Smooth muscle cell (in vitro differentiated cells): ENCODE data around the gene SACS. TPM values are rescaled to one million over a fixed set of nuclear protein-coding genes. Genes with fewer than 3 reads are reported as not detected.

Source experiments
- DNase-seq: peaks from one replicate; lab custom pipeline; 2025; ENCODE audit not compliant: unreplicated experiment; lab: John Stamatoyannopoulos, UW
- H2AFZ ChIP-seq: fragments of 200-600 bp; sonication (generic); 2 replicates; pipeline ENCODE4 v1.6.0; 2016; ENCODE audit warnings: antibody characterized with exemption, low read depth, mild to moderate bottlenecking
- H3F3A ChIP-seq: fragments of 200-600 bp; sonication (generic); 2 replicates; pipeline ENCODE4 v1.6.0; 2017; ENCODE audit warnings: antibody characterized with exemption, low read depth
- H3K27ac ChIP-seq: fragments of 200-600 bp; sonication (generic); 2 replicates; pipeline ENCODE4 v1.5.1; 2016; ENCODE audit warnings: low read depth, mild to moderate bottlenecking
- H3K27me3 ChIP-seq: fragments of 200-600 bp; sonication (generic); 2 replicates; pipeline ENCODE4 v1.6.1; 2016; ENCODE audit warnings: low read depth, mild to moderate bottlenecking
- H3K36me3 ChIP-seq: fragments of 200-600 bp; sonication (generic); 2 replicates; pipeline ENCODE4 v1.5.1; 2016; ENCODE audit warnings: low read depth
- H3K4me1 ChIP-seq: fragments of 200-600 bp; sonication (generic); 2 replicates; pipeline ENCODE4 v1.5.1; 2016; ENCODE audit warnings: low read depth
- H3K4me2 ChIP-seq: fragments of 200-600 bp; sonication (generic); 2 replicates; pipeline ENCODE4 v1.6.0; 2016; ENCODE audit warnings: mild to moderate bottlenecking
- H3K4me3 ChIP-seq: fragments of 200-600 bp; sonication (generic); 2 replicates; pipeline ENCODE4 v1.5.1; 2016; ENCODE audit warnings: mild to moderate bottlenecking
- H3K79me2 ChIP-seq: fragments of 200-600 bp; sonication (generic); 2 replicates; pipeline ENCODE4 v1.6.0; 2016; ENCODE audit warnings: low read depth, mild to moderate bottlenecking
- H3K9ac ChIP-seq: fragments of 200-600 bp; sonication (generic); 2 replicates; pipeline ENCODE4 v1.6.0; 2016; ENCODE audit warnings: low read depth
- H3K9me3 ChIP-seq: fragments of 200-600 bp; sonication (generic); replicated peaks from 2 replicates; pipeline ENCODE4 v1.5.1; 2016; ENCODE audit warnings: low read depth
- H4K20me1 ChIP-seq: fragments of 200-600 bp; sonication (generic); 2 replicates; pipeline ENCODE4 v1.6.0; 2016; ENCODE audit warnings: low read depth
- WGBS: methylation state at CpG from one replicate; pipeline ENCODE4 v1.1.7; 2016; ENCODE audit warnings: low lambda C conversion rate; 5-methylcytosine and 5-hydroxymethylcytosine counted together
- polyA plus RNA-seq: library from polyadenylated mRNA; unstranded; fragments of >200 nt; fragmentation: Nextera tagmentation; extraction: Ambion mirVana; gene quantifications from 2 replicates; pipeline ENCODE4 v1.2.1, GENCODE V29; 2016
- total RNA-seq: library from RNA; depleted of rRNA; stranded (reverse); fragments of >200 nt; gene quantifications from 2 replicates; pipeline ENCODE4 v1.2.3, GENCODE V29; 2014
- TF ChIP-seq, protein P1 (sequence below): fragments of 200-600 bp; sonication (generic); IDR thresholded peaks from 2 replicates; pipeline ENCODE4 v1.5.1; 2017; ENCODE audit warnings: borderline replicate concordance, mild to moderate bottlenecking, antibody characterized with exemption; ENCODE audit not compliant: insufficient read depth, poor library complexity, severe bottlenecking

Gene SACS
- total and polyA plus RNA-seq, 2 experiments from 2014 or later: 4.4 to 40.9 TPM

DNA sequence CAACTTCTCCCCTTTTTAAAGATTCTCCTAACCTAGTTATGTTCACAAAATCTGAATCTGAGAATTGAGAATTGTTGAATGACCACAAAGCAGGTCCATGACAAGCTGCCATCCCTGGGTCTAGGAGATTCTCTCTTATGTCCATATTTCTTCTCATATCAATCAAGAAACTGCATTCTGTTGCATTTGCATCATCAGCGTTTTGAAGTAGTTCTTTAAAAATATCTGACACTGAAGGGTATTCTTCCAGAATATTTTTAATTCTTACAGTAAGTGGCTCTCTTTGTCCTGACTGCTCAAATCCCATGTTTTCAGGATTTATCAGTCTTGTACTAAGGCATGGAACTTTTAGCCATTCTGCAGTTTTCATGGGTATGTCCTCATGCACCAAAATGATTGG, 94.3 kb downstream of the SACS start:
- Histone ChIP-seq H3K79me2 (no peaks in the 10 kb centered on the region), H2AFZ (no peak overlapping the region), H3K9me3 (peaks cover 5% of the 10 kb centered on the region), H3K36me3 (peaks cover 33% of the 10 kb centered on the region), H3K9ac (no peak overlapping the region), H3K27ac (no peak overlapping the region), H3F3A (no peaks in the 10 kb centered on the region), H3K4me3 (no peak overlapping the region), H3K27me3 (no peaks in the 10 kb centered on the region), H4K20me1 (no peaks in the 10 kb centered on the region), H3K4me2 (no peak overlapping the region), H3K4me1 (no peaks in the 10 kb centered on the region)
- 95% methylated on average over 1 of the region's 1 CpG for WGBS
- DNase-seq: no peak
- TF ChIP-seq, protein P1, sequence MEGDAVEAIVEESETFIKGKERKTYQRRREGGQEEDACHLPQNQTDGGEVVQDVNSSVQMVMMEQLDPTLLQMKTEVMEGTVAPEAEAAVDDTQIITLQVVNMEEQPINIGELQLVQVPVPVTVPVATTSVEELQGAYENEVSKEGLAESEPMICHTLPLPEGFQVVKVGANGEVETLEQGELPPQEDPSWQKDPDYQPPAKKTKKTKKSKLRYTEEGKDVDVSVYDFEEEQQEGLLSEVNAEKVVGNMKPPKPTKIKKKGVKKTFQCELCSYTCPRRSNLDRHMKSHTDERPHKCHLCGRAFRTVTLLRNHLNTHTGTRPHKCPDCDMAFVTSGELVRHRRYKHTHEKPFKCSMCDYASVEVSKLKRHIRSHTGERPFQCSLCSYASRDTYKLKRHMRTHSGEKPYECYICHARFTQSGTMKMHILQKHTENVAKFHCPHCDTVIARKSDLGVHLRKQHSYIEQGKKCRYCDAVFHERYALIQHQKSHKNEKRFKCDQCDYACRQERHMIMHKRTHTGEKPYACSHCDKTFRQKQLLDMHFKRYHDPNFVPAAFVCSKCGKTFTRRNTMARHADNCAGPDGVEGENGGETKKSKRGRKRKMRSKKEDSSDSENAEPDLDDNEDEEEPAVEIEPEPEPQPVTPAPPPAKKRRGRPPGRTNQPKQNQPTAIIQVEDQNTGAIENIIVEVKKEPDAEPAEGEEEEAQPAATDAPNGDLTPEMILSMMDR: no peak

DNA sequence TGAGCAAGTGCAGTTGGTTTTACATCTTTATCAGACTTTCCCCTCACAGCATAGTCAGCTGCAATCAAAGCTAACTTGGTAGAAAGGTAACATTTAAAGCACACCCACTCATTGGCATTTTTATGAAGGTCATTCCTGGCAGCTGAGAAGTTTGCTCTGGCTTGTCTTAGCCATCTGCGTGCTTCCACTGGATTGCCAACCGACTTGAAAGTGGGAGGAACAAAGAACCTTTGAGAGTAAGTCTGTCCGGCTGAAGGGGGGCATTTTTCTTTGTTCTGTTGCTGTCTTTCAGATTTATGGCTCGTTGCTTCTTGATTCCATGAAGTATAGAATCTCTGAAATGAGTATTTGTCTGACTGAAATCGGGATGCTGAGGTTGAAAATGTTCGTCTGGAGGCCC, 103.1 kb downstream of the SACS start:
- H3K27ac ChIP-seq: no peak overlapping the region

DNA sequence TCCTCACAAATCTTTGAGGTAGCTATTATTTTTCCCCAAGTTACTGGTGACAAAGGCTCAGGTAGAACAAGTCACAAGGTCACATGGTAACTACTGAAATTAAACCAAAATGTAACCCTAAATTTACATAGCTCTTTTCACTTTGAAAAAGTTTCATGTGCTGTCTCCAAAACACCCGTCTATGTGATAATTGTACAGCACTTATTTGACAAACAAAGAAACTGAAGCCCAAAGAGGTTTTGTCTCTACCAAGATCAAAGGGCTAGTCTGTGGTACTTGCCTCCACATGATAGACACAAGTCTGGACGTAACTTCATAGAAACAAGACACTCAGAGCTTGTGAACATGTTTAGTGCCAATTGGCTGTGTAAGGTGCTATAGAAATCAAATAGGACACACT, 108.3 kb downstream of the SACS start:
- Histone ChIP-seq H2AFZ (no peak overlapping the region), H3K79me2 (no peaks in the 10 kb centered on the region), H3K4me1 (peaks cover 16% of the 10 kb centered on the region), H3K9ac (no peak overlapping the region), H3F3A (peaks cover 16% of the 10 kb centered on the region), H3K4me3 (no peak overlapping the region), H3K4me2 (no peak overlapping the region), H3K27me3 (no peaks in the 10 kb centered on the region), H3K27ac (no peak overlapping the region), H4K20me1 (no peaks in the 10 kb centered on the region), H3K9me3 (no peaks in the 10 kb centered on the region), H3K36me3 (no peaks in the 10 kb centered on the region)
- TF ChIP-seq, protein P1: no peak
- 74% methylated on average over 2 of the region's 2 CpGs for WGBS
- no peak for DNase-seq

More for the DNA sequence above, 103.1 kb downstream of the SACS start:
- Histone ChIP-seq H3K9ac (no peak overlapping the region), H3K4me1 (no peaks in the 10 kb centered on the region), H3K36me3 (no peaks in the 10 kb centered on the region), H2AFZ (no peak overlapping the region), H3K9me3 (no peaks in the 10 kb centered on the region), H3K79me2 (no peaks in the 10 kb centered on the region), H3K4me2 (no peak overlapping the region), H4K20me1 (no peaks in the 10 kb centered on the region), H3K4me3 (no peak overlapping the region), H3K27me3 (no peaks in the 10 kb centered on the region), H3F3A (no peaks in the 10 kb centered on the region)
- 92% methylated on average over 6 of the region's 6 CpGs for WGBS
- DNase-seq: no peak
- TF ChIP-seq, protein P1: no peak

DNA sequence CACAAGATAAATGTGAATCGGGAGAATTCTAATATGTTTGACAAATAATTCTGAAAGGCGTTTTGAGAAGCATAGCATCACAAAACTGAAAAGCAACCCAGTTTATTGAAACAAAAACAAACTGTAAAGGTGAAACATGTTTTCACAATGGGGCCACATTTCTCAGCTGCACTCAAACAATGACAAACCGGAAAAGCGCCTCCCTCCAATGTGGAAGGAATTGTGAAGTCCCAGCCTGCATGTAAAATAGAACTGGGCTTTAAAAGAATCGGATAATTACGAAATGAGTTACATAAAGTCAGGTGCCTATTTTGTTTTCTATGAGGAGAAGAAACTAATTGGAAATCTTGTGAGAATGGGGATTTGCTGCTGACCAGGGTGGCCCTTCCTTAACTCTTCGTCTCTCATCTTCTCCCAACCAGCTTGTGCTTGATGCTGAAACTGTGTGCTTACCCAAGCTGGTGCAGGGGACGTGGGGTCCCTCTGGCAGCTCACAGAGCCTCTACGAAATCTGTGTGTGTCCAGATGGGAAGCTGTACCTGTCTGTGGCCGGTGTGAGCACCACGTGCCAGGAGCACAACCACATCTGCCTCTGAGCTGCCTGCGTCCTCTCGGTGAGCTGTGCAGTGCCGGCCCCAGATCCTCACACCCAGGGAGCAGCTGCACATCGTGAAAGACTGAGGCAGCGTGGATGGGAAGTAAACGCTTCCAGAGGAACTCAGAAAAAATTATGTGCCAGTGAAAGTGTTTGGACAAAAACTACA, 109.4 kb downstream of the SACS start:
- TF ChIP-seq, protein P1: no peak
- Histone ChIP-seq H4K20me1 (no peaks in the 10 kb centered on the region), H3K79me2 (no peaks in the 10 kb centered on the region), H3K4me1 (peaks cover 16% of the 10 kb centered on the region), H3K9ac (no peak overlapping the region), H3K27ac (no peak overlapping the region), H3K4me3 (no peak overlapping the region), H3K36me3 (no peaks in the 10 kb centered on the region), H3K9me3 (no peaks in the 10 kb centered on the region), H3K27me3 (no peaks in the 10 kb centered on the region), H2AFZ (no peak overlapping the region), H3F3A (peaks cover 18% of the 10 kb centered on the region), H3K4me2 (no peak overlapping the region)
- 82% methylated on average over 17 of the region's 17 CpGs for WGBS
- no peak for DNase-seq
